ENCODE measurements around the gene FOLR2.

FOLR2 gene

GRCh38 chr11:72267956-72268617, 51.5 kb downstream of the FOLR2 start:
- no peak for DNase-seq (ENCODE audit: low read depth, low spot score)
